Ramos (cell line): ENCODE measurements around the gene FKTN.
"Not testable (repeated sequence)": the region's sequence is repeated elsewhere in the genome, so short reads cannot be mapped to it uniquely, and the experiment has no call there.

Experiments
- in situ Hi-C: fragments of 300-500 bp; cut with MboI; formaldehyde crosslinking; loops from one replicate; pipeline ENCODE4 v1.14.3; 2022; ENCODE audit warnings: low sequenced_read_pairs; ENCODE audit not compliant: unreplicated experiment

Gene FKTN

DNA sequence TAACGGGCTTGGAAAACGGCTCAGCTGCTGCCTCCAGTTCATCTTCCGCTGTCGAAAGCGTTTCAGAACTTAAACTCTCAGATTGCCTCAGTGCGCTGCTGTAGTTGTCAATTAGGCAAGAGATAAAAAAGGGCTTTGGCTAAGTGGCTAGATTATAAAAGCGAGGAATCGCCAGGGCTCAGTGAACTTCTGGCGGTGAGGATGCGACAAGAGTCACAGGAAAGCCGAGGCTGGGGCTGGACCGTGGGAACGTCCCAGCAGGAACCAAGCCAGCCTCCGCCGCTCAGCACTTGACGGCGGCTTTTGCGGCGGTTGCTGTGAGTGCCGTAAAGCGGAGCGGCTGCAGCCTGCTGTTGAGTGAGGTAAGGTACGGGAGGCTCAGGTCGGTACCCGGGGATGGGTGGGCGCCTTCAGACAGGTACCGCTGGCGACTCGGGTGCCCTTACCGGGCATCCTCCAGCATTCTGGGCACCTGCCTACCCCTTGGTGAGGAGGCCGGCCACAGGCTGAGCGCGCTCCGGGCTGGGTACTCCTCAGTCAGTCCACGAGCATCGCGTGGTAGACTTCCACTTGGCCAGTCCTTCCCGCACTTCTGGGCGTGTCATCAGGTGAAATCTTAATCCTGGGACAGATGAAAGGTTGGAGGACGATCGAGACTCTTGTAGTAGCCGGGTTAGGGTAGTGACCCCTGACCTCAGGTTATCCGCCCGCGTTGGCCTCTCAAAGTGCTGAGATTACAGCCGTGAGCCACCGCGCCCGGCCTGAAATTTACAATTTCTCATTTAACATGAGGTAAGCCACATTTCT lies at the start of gene FKTN:
TSS of gene FKTN (plus strand) at position 328 of the 807 bp plus-strand sequence. CDS start 16,902 bp downstream, outside the sequence.
- in situ Hi-C loops = no loop called here

DNA sequence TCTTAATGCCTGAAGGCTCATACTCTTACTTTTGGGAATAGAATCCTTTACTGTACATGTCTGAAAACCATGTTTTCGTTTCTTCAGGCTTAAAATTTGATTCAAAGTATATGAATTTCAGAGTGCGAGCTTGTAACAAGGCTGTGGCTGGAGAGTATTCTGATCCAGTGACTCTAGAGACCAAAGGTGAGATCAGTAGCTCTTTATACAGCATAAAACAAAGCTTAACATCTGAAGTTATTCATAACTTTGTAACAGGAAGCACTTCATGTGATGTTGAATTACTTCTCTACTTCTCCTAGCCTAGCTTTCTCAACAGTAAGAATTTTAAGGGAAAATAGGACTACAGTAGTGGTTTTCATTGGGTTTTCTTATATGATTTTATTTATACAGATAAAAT lies 49.4 kb upstream of the FKTN start:
- in situ Hi-C loops = no loop called here

DNA sequence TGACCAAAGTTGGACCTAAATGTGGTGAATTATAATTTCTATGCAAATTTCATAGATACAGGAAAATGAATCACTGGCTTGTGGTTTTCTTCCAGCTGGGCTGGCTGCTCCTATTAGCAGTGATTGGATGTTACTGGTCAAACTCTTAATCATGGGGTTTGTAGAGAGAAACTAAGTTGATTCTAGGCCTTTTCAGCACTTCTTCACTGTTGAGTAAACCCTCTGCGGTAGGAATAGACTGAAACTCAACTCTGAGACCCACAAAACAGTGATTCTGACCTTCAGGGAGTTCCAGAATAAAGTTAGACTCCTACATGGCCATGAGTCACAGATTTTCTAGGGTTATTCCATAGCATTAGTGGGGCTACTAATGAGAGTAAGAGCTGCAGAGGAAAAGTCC lies 47.9 kb upstream of the FKTN start:
- in situ Hi-C loops = no loop called here

DNA sequence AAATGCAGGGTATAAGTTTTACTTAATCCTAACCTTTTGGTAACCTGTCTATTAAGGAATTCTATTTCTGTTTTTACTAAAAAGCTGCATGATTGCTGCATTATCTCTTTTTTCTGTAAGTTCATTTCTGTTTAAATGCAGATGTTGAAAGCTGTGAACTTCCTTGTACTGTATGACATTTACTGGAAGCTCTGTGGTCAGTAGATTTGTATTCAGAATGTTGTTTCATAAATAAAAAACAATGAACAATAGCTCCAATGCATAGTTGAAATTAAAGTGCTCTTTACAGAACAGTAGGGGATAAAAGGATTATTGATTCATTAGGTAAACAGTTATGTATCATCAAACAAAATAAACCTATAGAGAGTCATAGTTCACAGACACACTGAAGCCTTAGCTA lies 46.5 kb upstream of the FKTN start:
- in situ Hi-C loops = no loop called here

DNA sequence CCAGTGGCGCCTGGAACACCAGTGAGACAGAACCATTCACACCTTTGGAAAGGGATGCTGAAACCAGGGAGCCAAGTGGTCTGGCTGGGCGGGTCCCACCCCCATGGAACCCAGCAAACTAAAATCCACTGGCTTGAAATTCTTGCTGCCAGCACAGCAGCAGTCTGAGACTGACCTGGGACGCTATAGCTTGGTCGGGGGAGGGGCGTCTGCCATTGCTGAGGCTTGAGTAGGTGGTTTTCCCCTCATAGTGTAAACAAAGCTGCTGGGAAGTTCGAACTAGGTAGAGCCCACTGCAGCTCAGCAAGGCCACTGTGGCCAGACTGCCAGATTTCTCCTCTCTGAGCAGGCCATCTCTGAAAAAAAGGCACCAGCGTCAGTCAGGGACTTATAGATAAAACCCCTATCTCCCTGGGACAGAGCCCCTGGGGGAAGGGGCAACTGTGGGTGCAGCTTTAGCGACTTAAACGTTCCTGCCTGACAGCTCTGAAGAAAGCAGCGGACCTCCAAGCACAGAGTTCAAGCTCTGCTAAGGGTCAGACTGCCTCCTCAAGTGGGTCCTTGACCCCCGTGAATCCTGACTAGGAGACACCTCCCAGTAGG lies 42.0 kb upstream of the FKTN start:
- in situ Hi-C loops = no loop called here

DNA sequence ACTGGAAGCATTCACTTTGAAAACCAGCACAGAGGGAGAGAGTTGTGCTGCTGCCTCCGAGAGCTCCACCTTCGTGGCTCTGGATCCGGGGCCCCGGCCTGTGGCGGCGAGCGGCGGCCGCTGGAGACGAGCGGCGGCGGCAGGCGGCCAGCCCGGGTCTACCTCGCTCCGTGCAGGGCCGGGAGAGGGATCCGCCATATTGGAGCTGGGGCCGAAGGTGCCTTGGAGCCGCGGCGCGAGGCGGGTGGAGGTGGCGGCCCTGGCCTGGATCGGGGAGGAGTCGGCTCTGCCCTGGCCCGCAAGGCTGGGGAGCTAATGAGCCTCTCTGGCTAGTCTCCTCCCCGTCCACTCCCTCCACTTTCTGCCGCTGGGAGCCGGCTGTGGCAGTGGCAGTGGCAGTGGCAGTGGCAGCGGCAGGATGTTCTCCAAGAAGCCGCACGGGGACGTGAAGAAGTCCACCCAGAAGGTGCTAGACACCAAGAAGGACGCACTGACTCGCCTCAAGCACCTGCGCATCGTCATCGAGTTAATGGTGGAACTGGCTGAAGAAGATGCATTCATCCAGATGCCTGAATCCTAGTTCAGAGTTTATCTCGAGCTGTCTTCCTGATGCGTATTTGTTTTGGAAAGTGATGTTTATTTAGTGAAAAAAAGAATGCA lies 38.1 kb upstream of the FKTN start:
- in situ Hi-C loops = not testable (repeated sequence)

DNA sequence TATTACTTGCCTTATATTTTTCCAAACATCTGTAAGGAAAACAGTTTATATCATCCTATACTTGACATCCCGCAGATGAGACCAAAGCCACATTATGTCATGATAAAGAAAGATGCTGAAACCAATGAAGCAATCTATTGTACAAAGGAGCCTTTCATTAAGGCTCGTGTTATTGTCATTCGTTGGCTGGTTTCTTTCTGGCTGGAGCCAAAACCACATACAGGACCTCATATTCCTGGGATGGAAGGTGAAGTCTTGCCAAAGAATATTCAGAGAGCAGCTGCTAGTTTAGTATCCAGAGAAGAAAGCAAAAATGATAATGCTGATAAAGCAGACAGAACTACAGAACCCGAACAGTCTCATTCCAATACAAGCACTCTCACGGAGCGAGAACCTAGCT lies 36.9 kb upstream of the FKTN start:
- in situ Hi-C loops = not testable (repeated sequence)

DNA sequence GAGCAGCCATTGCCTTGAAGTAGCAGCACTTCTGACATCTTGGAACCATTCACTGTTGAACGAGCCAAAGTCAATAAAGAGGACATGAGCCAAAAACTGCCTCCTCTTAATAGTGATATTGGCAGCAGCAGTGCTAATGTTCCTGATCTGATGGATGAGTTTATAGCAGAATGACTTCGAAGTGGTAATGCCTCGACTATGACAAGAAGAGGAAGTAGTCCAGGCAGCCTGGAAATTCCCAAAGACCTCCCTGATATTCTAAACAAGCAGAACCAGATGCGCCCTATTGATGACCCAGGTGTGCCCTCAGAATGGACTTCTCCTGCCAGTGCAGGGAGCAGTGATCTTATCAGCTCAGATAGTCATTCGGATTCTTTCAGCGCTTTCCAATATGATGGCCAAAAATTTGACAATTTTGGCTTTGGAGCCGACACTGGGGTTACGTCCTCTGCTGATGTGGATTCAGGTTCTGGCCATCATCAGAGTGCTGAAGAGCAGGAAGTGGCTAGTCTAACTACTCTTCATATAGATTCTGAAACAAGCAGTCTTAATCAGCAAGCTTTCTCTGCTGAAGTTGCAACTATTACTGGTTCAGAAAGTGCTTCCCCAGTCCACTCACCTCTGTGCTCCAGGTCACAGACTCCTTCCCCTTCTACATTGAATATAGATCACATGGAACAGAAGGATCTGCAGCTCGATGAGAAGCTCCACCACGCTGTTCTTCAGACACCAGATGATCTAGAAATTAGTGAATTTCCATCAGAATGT lies 35.1 kb upstream of the FKTN start:
- in situ Hi-C loops = not testable (repeated sequence)

DNA sequence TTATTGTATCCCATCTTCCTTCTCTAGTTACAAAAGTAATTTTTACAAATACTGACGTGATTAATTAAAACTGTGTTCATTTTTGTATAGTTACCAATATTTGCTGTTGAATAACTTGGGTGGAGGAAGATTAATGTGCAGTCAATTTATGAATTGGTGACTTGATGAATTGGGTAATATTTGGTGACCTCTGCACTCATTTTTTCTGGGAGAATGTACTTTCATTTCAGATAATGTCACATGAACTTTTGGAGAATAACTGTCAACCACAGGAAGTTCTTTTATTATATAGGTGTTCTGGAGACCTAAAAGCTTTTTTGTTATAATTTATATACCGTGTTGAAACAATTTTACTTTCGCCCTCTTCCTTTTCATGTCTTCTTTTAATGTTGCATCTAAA lies 26.4 kb upstream of the FKTN start:
- in situ Hi-C loops = no loop called here

DNA sequence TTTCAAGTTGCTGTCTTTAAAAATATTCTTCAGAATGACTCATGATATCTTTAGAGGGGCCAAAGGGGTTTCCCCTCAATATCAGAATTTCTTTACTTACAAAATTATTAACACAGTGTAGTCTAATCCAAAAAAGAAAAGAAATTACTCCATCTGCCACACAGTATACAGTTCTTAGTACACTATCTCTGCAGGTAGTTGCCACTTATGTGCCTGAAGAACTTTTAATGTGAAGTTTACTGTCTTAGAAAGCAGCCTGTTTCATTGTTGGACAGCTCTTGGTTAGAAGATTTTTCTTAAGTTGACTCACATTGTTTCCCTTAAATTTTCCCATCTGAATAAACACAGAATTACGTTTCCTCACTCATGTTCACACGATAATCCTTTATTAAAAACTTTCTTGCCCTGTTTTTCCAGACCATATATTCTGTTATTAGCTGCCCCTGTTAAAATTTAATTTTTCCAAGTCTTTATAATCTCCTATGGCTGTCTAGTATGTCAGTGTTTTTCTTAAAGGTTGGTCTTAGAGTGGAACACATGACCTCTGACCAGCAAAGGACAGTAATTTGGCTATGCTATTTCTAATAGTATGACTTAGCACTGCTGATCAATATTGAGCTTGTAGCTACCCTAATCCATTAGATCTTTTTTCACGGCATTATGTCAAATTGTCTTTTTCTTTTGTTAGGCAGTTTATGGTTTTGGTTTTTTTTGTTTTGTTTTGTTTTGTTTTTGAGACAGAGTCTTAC lies 21.8 kb upstream of the FKTN start:
- in situ Hi-C loops = no loop called here

DNA sequence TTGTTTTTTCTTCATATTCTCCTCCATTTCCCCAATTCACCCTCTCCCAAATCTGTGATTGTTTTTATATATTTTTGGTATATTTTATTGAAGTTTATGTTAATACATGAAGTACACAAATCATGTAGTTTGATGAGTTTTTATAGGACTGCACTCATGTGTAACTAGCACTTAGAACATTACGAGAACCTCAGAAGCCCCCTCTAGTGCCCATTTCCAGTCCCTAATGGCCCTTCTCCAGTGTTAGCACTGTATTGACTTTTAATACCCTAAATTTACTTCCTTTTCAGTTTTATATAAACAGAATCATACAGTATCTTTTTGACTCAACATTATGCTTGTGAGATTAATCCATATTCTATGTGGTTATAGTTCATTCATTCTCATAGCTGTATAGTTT lies 18.5 kb upstream of the FKTN start:
- in situ Hi-C loops = no loop called here

DNA sequence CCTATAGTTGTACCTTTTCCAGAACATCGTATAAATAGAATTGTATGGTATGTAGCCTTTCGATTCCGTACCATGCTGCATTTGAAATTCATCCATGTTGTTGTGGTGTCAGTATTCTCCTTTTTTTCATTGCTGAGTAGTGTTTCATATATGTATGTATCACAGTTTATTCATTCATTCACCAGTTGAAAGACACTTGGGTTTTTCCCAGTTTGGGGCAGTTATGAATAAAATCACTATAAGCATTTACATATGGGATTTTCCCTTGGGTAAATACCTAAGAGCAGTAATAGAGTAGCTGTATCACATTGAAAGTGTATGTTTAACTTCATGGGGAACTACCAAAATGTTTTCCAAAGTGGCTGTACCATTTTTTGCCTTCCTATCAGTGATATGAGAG lies 16.1 kb upstream of the FKTN start:
- in situ Hi-C loops = no loop called here

DNA sequence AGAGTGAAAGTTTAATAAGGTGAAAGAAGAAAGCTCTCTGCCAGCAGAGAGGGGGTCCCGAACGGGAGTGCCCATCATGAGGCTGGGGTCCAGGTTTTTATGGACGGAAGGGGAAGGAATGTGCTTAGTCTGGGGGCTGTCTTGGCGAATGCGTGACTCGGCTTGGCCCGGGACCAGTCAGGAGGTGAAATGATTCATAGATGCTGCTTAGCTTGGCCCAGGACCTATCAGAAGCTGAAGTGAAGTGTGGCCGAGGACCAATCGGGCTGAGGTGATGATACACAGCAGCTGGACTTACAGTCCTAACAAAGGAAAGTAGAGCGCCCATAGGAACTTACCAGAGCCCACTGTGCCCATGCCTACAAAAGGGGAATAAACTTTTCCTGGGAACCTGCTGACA lies 3.9 kb upstream of the FKTN start:
- in situ Hi-C loops = no loop called here

DNA sequence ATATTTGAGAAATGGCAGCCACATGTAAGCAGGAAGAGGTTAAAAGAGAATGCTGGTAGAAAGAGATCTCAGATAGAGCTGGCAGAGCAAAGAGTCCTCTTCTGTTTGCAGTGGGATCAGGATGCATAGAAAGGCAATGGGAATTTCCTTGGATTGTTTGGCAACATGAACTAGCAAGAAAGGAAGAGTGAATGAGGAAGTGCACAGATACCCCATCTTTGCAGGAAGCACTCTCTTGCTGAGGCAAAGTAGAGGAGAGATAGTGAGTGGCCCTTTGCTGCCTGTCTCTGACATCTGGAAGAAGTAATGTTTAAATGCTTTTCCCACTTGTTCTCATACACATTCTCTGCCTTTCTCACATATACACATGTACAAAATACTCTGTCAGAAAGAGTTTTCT lies 14.5 kb downstream of the FKTN start:
- in situ Hi-C loops = no loop called here

DNA sequence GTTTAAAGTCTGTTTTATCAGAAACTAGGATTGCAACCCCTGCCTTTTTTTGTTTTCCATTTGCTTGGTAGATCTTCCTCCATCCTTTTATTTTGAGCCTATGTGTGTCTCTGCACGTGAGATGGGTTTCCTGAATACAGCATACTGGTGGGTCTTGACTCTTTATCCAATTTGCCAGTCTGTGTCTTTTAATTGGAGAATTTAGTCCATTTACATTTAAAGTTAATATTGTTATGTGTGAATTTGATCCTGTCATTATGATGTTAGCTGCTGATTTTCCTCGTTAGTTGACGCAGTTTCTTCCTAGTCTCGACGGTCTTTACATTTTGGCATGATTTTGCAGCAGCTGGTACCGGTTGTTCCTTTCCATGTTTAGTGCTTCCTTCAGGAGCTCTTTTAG lies 22.0 kb downstream of the FKTN start:
- in situ Hi-C loops = not testable (repeated sequence)

DNA sequence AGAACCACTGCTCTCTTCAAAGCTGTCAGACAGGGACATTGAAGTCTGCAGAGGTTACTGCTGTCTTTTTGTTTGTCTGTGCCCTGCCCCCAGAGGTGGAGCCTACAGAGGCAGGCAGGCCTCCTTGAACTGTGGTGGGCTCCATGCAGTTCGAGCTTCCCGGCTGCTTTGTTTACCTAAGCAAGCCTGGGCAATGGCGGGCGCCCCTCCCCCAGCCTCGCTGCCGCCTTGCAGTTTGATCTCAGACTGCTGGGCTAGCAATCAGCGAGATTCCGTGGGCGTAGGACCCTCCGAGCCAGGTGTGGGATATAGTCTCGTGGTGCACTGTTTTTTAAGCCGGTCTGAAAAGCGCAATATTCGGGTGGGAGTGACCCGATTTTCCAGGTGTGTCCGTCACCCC lies 23.6 kb downstream of the FKTN start:
- in situ Hi-C loops = not testable (repeated sequence)

DNA sequence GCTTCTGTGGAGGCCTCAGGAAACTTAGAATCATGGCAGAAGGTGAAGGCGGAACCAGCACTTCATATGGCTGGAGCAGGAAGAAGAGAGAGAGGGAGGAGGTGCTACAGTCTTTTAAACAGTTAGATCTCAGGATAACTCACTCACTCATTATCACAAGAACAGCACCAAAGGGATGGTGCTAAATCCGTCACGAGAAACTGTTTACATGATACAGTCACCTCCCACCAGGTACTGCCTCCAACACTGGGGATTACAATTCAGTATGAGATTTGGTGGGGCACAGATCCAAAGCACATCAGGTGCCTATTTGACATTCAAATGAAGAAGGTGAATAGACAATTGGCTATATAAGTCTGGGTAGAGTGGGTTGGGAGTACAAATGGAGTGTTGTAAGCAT lies 35.2 kb downstream of the FKTN start:
- in situ Hi-C loops = no loop called here

DNA sequence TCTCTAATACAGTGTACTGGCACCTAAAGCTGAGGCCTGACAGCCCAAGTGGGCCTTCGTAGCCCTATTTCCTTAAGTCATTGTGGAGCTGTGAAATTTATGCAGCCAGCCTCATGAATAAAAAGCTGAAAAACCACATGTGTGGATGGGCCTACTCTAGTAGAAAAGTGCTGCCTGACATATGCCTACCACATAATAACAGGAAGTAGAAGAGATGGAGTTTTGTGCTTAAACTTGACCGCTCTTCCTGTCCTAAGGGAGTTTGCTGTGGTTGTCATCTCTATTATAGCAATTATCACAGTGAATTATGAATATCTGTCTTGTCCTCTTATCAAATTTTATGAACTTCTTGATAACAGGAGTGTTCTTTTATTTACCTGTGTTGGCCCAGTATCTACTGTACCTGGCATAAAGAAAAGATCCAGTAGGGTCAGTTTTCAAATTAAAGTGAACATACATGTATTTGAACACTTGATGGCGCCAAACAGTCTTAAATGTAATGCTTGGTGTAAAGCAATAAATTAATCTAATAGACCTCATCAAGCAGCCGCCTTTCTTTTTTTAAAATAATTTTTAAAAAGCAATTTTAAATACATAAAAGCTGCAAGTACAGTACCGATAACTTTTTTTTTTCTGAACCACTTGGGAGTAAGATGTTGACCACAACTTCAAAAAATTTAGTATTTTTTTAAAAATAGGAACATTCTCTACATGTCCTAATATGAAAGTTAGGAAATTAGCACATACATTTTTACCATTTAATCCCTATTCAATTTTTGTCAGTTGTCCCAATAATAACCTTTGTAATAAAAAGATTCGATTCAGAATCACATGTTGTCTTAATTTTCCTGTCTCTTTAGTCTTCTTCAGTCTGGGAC lies 51.0 kb downstream of the FKTN start:
- in situ Hi-C loops = no loop called here

DNA sequence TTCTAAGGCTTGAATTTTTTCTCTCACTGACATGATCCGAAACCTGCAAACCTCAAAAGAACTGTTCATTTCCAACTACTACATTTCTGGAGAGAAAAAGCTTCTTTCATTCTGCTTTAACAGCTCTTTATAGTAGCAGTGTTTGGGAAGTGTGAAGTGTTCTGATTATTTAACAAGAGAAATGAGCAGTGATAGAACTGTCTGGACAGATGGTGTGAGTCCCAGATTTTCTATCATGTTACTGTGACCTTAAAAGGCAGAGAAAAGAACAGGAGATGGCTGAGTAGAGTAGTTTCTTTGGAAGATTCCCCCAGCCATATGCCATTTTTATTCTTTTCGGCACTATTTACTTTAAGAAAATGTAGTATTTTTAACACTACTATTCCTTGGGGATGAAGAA lies 63.1 kb downstream of the FKTN start:
- in situ Hi-C loops = no loop called here
